Measurements from ENCODE around the gene ARHGAP30.

GRCh38 chr1:161094481-161094880 is 24.8 kb upstream of the ARHGAP30 start:
- no peak for TF ChIP-seq CTCF (IDR thresholded peaks at IDR 0.05; ENCODE audit: low read length)
- no peak for TF ChIP-seq EZH2 (IDR thresholded peaks at IDR 0.05; ENCODE audit: borderline replicate concordance, low read length)

Measured in OCI-LY1 (cell line).